Suprapubic skin (tissue), 4 donors: ENCODE data around the gene ABCA7. TPM values are rescaled to one million over a fixed set of nuclear protein-coding genes. Genes with fewer than 3 reads are reported as not detected.

Experiments
- DNase-seq, 2 donors: peaks; one replicate each; pipeline ENCODE4 v3.0.0-alpha.2; 2019; ENCODE audit warnings: low spot score in 2 of 2
- H3K27ac ChIP-seq: fragments of 200-600 bp; sonication (generic); one replicate; pipeline ENCODE4 v1.5.1; 2019
- H3K27me3 ChIP-seq: fragments of 200-600 bp; sonication (generic); one replicate; pipeline ENCODE4 v1.5.1; 2019
- H3K36me3 ChIP-seq: fragments of 200-600 bp; sonication (generic); one replicate; pipeline ENCODE4 v1.5.1; 2019
- H3K4me1 ChIP-seq: fragments of 200-600 bp; sonication (generic); one replicate; pipeline ENCODE4 v1.5.1; 2019
- H3K4me3 ChIP-seq: fragments of 200-600 bp; sonication (generic); one replicate; pipeline ENCODE4 v1.5.1; 2019; ENCODE audit warnings: mild to moderate bottlenecking
- H3K9me3 ChIP-seq: fragments of 200-600 bp; sonication (generic); one replicate; pipeline ENCODE4 v1.5.1; 2019
- CTCF ChIP-seq, 2 donors: fragments of 200-600 bp in 1 of 2; fragments of 450-650 bp in 1 of 2; sonication (generic) in 1 of 2; IDR thresholded peaks; one replicate each; pipeline ENCODE4 v1.5.1; 2016 to 2019; ENCODE audit warnings: antibody characterized with exemption in 2 of 2, mild to moderate bottlenecking in 1 of 2, moderate library complexity in 1 of 2
- EP300 ChIP-seq: sonication (generic); formaldehyde crosslinking; IDR thresholded peaks from one replicate; pipeline ENCODE4 v1.6.1; 2017; ENCODE audit warnings: antibody characterized with exemption
- POLR2A ChIP-seq, 2 donors: fragments of 450-650 bp; IDR thresholded peaks; one replicate each; pipeline ENCODE4 v1.6.1; 2017; ENCODE audit warnings: antibody characterized with exemption in 2 of 2, mild to moderate bottlenecking in 2 of 2, moderate library complexity in 2 of 2
- POLR2AphosphoS5 ChIP-seq, 3 donors: sonication (generic); formaldehyde crosslinking; IDR thresholded peaks; one replicate each; pipeline ENCODE4 v1.6.1; 2017; ENCODE audit warnings: antibody characterized with exemption in 3 of 3
- WGBS: methylation state at CpG from one replicate; pipeline ENCODE4 v1.1.5; 2018; 5-methylcytosine and 5-hydroxymethylcytosine counted together
- total RNA-seq, 4 donors: library from RNA; depleted of rRNA; stranded (reverse); fragments of >200 nt; gene quantifications; one replicate each; pipeline ENCODE4 v1.1.0, GENCODE V29; 2016

Gene ABCA7
- total RNA-seq, 4 donors from 2014 or later, result 29.8 to 97.6 (median 47.5) TPM

- H3K9me3 ChIP-seq, result no peaks in the 10 kb centered on the region
- peaks cover 62% of the 10 kb centered on the region for H3K36me3 ChIP-seq
- H3K4me3 ChIP-seq, result no peak overlapping the region
- WGBS, result no CpG with 5 or more reads among the region's 18 CpGs
- DNase-seq, result no peak
- peaks cover 29% of the 10 kb centered on the region for H3K4me1 ChIP-seq
- TF ChIP-seq EP300 (no peak), POLR2AphosphoS5 (IDR thresholded peaks at IDR 0.05) (no peak), CTCF (IDR thresholded peaks at IDR 0.05) (no peak), POLR2A (IDR thresholded peaks at IDR 0.05) (no peak)
- no peaks in the 10 kb centered on the region for H3K27me3 ChIP-seq
- H3K27ac ChIP-seq, result no peak overlapping the region
Observed at GRCh38 chr19:1012334-1012733, 27.6 kb upstream of the ABCA7 start.

GRCh38 chr19:1013218-1013617 is 26.7 kb upstream of the ABCA7 start:
- H3K4me1 ChIP-seq, result peaks cover 37% of the 10 kb centered on the region
- no peaks in the 10 kb centered on the region for H3K27me3 ChIP-seq
- H3K4me3 ChIP-seq, result no peak overlapping the region
- no peak for DNase-seq
- H3K27ac ChIP-seq, result no peak overlapping the region
- H3K36me3 ChIP-seq, result peaks cover 62% of the 10 kb centered on the region
- TF ChIP-seq POLR2AphosphoS5 (IDR thresholded peaks at IDR 0.05), result no peak
- TF ChIP-seq EP300, result no peak
- TF ChIP-seq CTCF (IDR thresholded peaks at IDR 0.05), result no peak
- H3K9me3 ChIP-seq, result no peaks in the 10 kb centered on the region
- WGBS, result 100% methylated on average over 4 of the region's 10 CpGs

- no peak for DNase-seq
- Histone ChIP-seq H3K36me3 (peaks cover 51% of the 10 kb centered on the region), H3K9me3 (no peaks in the 10 kb centered on the region), H3K27ac (no peak overlapping the region), H3K4me1 (peaks cover 49% of the 10 kb centered on the region), H3K27me3 (no peaks in the 10 kb centered on the region), H3K4me3 (no peak overlapping the region)
- 76% methylated on average over 34 of the region's 49 CpGs for WGBS
- TF ChIP-seq CTCF (IDR thresholded peaks at IDR 0.05) (no peak), POLR2AphosphoS5 (IDR thresholded peaks at IDR 0.05) (no peak), EP300 (no peak), POLR2A (IDR thresholded peaks at IDR 0.05) (no peak)
Observed at GRCh38 chr19:1014161-1015060, 25.5 kb upstream of the ABCA7 start.

GRCh38 chr19:1015061-1015781 is 24.7 kb upstream of the ABCA7 start:
- H3K27me3 ChIP-seq, result no peaks in the 10 kb centered on the region
- 43% methylated on average over 10 of the region's 29 CpGs for WGBS
- no peaks in the 10 kb centered on the region for H3K9me3 ChIP-seq
- H3K4me3 ChIP-seq, result no peak overlapping the region
- peaks cover 57% of the 10 kb centered on the region for H3K4me1 ChIP-seq
- no peak for DNase-seq
- TF ChIP-seq POLR2A (IDR thresholded peaks at IDR 0.05) (no peak), POLR2AphosphoS5 (IDR thresholded peaks at IDR 0.05) (no peak), CTCF (IDR thresholded peaks at IDR 0.05) (no peak), EP300 (no peak)
- no peak overlapping the region for H3K27ac ChIP-seq
- peaks cover 43% of the 10 kb centered on the region for H3K36me3 ChIP-seq
